AG04450 (cell line): ENCODE measurements around the gene RET. TPM values are rescaled to one million over a fixed set of nuclear protein-coding genes. Genes with fewer than 3 reads are reported as not detected.
"Not testable (repeated sequence)": the region's sequence is repeated elsewhere in the genome, so short reads cannot be mapped to it uniquely, and the experiment has no call there.

Experiments used
- CTCF ChIA-PET: fragments of 300-600, 350-600 bp; formaldehyde crosslinking; extraction: SDS; loops from one replicate; lab custom pipeline; 2022; ENCODE audit warnings: antibody characterized with exemption, inconsistent platforms; lab: Charles Lee
- POLR2A ChIA-PET: fragments of 350-600 bp; formaldehyde crosslinking; extraction: SDS; loops from one replicate; lab custom pipeline; 2021; ENCODE audit warnings: antibody characterized with exemption, inconsistent platforms; lab: Yijun Ruan, JAX
- DNase-seq: peaks from one replicate; pipeline ENCODE4 v3.0.0-alpha.2; 2011; ENCODE audit warnings: low read depth, low spot score
- H3K27ac ChIP-seq: one replicate; pipeline ENCODE4 v1.5.1; 2012; ENCODE audit warnings: low read depth, low read length, control low read depth
- H3K27me3 ChIP-seq: one replicate; pipeline ENCODE4 v1.6.0; 2012; ENCODE audit warnings: low read length; ENCODE audit not compliant: control insufficient read depth, insufficient read depth
- H3K4me3 ChIP-seq: 2 replicates; pipeline ENCODE4 v1.5.1; 2011; ENCODE audit warnings: mild to moderate bottlenecking, low read depth, low read length, control low read depth
- H3K9me3 ChIP-seq: 2 replicates; pipeline ENCODE4 v1.5.1; 2012; ENCODE audit warnings: low read length; ENCODE audit not compliant: control insufficient read depth, insufficient read depth
- CTCF ChIP-seq: IDR thresholded peaks from 2 replicates; pipeline ENCODE4 v1.5.1; 2011; ENCODE audit warnings: low read depth, low read length, control low read depth, inconsistent platforms
- polyA plus RNA-seq: library from polyadenylated mRNA; depleted of rRNA; stranded (reverse); fragments of >200 nt; gene quantifications from 2 replicates; pipeline ENCODE4 v1.2.3, GENCODE V29; 2011

The RET gene
- polyA plus RNA-seq, 1 experiment: 0.06 TPM

DNA sequence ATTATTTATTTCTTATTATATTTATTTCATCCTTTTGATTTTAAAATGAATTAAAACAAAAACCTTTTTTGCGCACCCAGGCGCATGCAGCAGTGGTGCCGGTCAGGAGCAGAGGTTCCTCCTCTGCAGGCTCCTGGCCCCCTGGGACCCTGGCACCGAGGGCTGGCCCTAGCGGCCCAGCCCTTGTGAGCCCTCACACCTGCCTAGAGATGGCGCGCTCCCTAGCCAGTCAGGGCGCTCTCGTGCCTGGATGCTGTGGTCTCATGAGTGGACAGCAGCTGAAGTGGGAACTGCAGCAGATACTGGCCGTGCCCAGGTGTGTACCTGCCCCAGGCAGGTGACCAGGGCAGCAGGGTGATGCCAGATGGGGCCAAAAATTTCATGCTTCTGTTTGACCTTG lies 13.8 kb downstream of the RET start:
- DNase-seq: no peak
- POLR2A ChIA-PET: no interaction called here
- CTCF ChIA-PET: no interaction called here
- TF ChIP-seq CTCF: no peak
- H3K27ac ChIP-seq: no peak overlapping the region
- H3K27me3 ChIP-seq: peaks cover 12% of the 10 kb centered on the region
- H3K4me3 ChIP-seq: no peak overlapping the region
- H3K9me3 ChIP-seq: no peaks in the 10 kb centered on the region

DNA sequence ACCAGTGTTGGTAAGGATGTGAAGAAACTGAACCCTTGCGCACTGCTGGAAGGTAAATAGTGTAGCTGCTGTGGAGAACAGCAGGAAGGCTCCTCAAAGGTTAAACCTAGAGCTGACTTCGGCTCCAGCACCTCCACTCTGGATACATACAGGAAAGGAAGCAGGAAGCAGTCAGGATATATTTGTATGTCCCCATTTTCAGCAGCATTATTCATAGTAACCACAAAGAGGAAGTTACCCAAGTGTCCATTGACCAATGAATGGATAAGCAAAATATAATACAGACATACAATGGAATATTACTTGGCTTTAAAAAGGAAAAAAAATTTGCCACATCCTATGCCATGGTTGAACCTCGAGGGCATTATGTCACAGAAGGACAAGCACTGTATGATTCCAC lies 15.0 kb downstream of the RET start:
- CTCF ChIA-PET: no interaction called here
- Histone ChIP-seq H3K9me3 (no peaks in the 10 kb centered on the region), H3K27me3 (peaks cover 21% of the 10 kb centered on the region), H3K4me3 (no peak overlapping the region), H3K27ac (no peak overlapping the region)
- TF ChIP-seq CTCF: no peak
- POLR2A ChIA-PET: no interaction called here
- DNase-seq: no peak

GRCh38 chr10:43093423-43094076 lies 16.7 kb downstream of the RET start:
- ChIA-PET CTCF (no interaction called here), POLR2A (no interaction called here)
- Histone ChIP-seq H3K9me3 (no peaks in the 10 kb centered on the region), H3K27ac (no peak overlapping the region), H3K27me3 (peaks cover 21% of the 10 kb centered on the region), H3K4me3 (no peak overlapping the region)
- DNase-seq: no peak
- no peak for TF ChIP-seq CTCF

DNA sequence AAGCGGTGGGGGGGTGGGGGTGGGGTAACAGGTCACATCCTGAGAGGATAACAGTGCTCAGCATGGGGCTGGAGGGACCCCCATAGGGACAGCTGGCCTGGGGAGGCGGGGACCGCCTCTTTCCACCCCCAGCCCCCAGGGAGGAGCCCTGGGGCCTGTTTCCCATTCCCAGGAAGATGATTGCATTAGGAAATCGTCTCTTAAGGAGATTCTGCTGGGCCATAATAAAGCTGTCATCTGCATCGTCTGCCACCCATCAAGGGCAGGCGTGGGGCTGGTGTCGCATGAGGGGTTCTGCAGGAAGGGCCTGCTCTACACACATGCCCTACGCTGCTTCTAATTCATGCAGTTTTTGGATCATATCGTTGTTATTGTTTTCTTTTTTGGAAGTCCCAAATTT lies 17.2 kb downstream of the RET start:
- no peak for DNase-seq
- ChIA-PET CTCF (no interaction called here), POLR2A (no interaction called here)
- Histone ChIP-seq H3K27me3 (peaks cover 21% of the 10 kb centered on the region), H3K4me3 (no peak overlapping the region), H3K27ac (no peak overlapping the region), H3K9me3 (no peaks in the 10 kb centered on the region)
- TF ChIP-seq CTCF: no peak

DNA sequence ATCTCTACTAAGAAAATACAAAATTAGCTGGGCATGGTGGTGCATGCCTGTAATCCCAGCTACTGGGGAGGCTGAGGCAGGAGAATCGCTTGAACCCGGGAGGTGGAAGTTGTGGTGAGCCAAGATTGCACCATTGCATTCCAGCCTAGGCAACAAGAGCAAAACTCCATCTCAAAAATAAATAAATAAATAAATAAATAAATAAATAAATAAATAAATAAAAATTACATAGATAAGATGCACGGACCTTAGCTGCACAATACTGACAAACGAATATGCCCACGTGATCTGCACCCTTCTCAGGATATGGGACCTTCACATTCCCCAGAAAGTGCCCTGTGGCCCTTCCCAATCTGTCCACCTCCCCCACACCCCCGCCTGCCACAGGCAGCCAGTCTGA lies 22.5 kb downstream of the RET start:
- POLR2A ChIA-PET, H3K27ac ChIP-seq, H3K4me3 ChIP-seq, H3K9me3 ChIP-seq, DNase-seq: not testable (repeated sequence)
- CTCF ChIA-PET: interaction anchor here (0.7 kb wide), 1 partner anchor 112 kb away, joined by 5 read pairs; no protein-coding TSS in a partner anchor
- H3K27me3 ChIP-seq: peaks cover 30% of the 10 kb centered on the region
